GM21737 (cell line): ENCODE results near the gene POLR1E.
"Not testable (repeated sequence)": the region's sequence is repeated elsewhere in the genome, so short reads cannot be mapped to it uniquely, and the experiment has no call there.

Source experiments
- ATAC-seq: cut with Tn5 transposase; IDR thresholded peaks from one replicate; pipeline ENCODE4 v1.9.1; 2021; ENCODE audit warnings: mild to moderate bottlenecking, moderate library complexity; ENCODE audit not compliant: unreplicated experiment

POLR1E gene

DNA sequence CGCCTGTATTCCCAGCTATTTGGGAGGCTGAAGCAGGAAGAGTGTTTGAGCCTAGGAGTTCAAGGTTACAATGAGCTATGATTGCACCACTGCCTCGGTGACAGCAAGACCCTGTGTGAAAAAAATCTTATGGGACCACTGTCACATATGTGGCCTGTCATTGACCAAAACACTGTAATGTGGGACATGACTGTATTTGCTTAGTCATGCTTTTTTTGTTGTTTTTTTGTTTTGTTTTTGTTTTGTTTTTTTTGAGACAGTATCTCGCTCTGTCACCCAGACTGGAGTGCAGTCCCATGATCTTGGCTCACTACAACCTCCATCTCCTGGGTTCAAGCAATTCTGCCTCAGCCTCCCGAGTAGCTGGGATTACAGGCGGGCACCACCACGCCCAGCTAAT is 13.5 kb downstream of the POLR1E start:
- no peak for ATAC-seq

DNA sequence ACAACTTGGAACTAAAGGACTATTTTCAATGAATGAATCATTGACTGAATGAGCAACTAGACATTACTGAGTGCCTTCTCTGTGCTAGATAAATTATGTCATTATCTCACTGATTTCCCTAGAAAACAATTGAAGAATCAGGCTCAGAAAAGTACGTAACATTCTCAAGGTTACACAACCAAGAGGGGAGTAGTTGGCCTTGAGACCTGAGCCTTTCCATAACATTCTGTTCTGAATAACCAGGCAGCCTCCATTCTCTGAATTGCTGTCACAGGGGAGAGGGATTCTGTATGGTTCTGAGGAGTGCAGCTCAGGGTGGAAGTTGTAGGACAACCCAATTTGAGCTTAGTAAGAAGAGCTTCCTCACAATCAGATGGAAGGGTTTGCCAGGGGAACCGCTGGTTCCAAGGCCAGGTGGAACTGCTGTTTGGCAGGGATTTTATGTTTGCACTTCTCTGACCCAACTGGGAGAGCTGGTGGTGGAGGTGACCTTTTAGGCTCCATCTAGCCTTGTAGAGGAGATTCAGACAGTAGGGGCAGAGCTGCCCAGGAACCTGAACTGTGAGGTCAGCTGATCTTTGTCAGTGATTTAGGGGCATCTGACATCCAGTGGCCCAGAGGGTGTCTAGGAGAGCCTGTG is 16.3 kb downstream of the POLR1E start:
- no peak for ATAC-seq

DNA sequence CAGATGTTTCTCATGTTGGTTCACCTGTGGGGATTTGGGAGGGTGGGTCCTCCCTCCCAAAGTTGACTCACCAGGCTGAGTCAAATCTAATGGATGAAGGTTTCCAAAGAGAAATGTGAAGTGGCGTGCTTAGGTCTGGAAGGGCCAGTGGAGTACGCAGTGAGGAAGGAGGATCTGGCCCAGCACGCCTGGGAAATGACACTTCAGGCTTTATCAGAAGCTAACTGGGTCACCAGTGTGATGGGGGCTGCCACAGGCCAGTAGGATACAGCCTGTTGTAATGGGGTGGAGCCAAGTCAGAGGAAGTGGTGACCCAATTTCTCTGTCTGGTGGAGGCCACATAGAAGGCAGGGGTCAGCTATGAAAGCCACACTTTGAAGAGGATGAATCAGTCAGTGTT is 18.0 kb downstream of the POLR1E start:
- ATAC-seq, result no peak

DNA sequence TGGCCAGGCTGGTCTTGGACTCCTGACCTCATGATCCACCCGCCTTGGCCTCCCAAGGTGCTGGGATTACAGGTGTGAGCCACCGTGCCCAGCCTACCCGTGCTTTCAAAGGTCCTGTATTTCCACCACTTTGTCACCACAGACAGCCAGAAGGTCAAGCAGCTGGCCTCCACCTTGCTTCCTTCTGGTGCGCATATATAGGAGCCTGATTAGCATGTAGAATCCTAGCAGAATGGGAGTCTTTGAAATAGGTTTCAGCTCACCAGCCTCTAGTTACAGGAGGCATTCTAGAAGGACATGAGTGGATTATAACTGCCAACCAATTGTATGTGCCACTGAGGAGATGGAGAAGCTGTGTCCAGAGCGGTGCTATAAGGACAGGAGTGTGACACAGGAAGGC is 18.9 kb downstream of the POLR1E start:
- no peak for ATAC-seq

DNA sequence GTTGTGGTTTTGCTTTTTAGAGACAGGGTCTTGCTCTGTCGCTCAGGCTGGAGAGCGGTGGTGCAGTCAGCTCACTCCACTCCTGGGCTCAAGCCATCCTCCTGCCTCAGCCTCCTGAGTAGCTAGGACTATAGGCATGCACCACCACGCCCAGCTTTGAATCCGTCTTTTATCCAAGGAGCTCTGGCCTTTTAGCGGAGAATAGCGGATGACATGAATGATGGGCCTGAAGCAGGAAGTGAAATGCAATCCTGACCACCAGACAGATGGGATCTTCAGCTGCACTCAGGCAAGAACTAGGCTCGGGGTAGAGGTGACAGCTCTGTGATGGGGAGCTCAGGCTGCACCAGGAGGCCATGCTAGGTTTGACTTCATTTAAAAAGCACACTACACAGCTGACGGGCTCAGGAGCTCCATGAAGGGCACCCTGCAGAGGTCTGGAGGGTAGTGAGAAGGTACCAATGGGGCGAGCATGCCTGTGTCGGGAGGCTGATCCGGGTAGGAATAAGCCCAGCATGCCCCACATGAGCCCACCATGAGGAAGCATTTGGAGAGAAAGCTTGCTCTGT is 21.9 kb downstream of the POLR1E start:
- ATAC-seq, result no peak

DNA sequence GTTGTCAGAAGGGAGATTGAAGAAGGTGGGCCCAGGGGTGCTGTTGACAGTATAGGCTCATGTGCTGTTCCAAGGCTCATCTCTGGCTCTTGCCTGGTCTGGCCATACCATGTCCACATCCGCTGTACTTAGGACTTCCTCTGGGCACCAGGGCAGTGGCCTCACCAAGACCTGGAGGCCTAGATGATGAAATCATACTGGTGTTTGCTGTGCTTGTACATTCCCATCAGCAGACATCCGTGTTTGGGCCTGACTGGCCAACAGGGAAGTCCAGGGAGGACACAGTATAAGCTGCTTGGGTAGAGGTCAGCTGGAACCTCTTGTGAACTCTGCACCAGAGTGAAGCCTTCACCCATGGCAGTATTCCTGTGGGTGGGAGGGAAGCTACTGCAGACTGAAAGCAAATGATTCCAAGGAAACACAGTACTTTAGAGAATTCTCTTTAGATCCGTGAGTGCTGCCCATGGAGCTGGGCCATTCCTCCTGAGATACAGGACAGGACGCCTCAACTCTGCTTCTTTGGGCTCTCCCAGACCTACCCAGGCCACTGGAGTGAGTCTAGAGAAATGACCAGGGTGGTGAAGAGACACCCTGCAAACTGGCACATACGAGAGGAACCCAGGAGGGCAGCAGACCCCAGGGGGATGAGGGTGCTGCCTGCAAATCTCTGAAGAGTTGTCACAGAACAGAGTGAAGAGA is 22.5 kb downstream of the POLR1E start:
- ATAC-seq, result no peak

DNA sequence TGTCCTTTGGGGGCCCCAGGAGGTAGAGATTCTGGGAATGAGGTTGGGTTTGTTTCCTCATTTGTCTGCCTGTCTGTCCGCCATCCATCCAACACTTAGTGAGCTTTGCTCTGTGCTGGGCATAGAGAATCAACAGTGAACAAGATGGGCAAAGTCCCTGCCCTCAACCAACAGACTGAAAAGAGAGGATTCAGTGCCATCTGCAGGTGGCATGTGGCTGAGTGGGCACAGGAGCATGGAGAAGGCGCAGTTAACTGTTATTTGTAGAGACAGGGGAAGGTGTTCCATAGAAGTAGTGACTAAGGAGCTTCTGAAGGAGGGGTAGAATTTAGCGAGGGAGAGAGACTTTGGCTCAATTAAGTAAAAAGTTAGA is 23.1 kb downstream of the POLR1E start:
- no peak for ATAC-seq

DNA sequence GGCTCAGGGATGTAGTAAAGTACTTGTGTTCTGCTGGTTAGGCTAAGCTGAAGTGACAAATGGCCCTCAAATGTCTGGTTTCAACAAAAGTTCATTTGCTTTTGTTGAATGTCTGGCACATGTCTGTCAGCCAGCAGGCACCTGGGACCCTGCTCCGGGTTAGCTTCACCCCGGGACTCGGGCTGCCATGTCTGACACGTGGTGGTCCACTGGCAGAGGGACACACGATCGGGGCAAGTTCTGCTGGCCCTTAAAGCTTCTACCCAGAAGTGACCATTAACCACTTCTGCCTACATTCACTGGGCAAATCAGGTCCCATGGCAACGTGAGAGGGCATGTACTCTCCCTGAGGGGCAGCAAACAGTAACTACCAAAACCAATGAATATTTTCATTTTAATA is 23.8 kb downstream of the POLR1E start:
- ATAC-seq, result no peak

DNA sequence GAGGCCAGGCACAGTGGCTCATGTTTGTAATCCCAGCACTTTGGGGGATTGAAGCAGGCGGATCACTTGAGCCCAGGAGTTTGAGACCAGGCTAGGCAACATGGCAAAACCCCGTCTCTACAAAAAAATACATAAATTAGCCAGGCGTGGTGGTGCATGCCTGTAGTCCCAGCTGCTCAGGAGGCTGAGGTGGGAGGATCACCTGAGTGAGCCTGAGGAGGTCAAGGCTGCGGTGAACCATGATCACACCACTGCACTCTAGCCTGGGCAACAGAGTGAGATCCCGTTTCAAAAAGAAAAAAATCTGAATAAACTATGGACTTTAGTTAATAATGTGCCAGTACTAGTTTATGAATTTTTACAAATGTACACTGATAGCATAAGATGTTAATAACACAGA is 24.3 kb downstream of the POLR1E start:
- ATAC-seq, result not testable (repeated sequence)

DNA sequence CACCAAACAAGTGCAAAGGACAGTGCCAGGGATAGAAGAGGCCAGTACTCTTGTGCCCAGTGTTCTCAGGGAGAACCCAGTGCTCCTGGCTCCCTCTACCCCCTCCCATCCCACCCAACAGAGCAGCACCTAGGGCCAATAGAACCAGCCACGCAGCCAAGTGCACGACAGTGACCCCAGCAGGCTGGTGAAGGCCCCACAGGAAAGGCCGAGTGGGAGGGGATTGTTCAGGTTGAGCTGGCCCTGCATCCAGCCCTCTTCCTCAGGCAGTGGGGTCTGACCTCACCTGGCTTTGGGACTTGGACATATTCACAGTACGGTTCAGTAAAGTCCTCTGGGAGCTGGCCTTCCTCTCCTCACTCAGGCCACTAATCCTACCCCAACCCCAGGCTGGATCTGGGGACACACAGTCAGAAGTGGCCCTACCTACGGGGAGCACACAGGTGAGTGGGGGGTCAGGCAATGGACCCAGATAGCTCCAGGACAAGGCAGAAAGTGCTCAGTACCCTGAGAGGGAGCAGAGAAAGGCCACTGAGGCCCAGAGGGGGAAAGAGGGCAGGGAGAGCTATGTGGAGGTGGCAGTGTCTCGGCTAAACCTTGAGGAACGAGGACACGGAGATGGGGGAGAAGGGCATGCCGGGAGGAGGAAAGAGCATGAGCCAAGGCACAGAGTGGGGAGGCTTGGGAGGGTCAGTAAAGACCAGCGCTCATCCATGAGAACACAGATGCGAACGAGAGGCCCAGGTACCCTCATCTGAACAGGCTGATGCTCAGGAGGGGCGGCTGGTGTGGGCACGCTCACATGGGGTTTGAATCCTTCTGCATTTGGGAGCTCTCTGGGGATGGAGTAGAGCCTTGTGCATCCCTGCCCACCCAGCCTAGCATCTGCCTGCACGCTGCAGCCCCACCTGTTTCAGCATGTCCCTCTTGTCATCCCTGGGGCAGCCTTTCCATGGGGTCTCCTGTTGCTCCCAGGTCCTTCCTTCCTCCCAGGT is 25.6 kb downstream of the POLR1E start:
- no peak for ATAC-seq

DNA sequence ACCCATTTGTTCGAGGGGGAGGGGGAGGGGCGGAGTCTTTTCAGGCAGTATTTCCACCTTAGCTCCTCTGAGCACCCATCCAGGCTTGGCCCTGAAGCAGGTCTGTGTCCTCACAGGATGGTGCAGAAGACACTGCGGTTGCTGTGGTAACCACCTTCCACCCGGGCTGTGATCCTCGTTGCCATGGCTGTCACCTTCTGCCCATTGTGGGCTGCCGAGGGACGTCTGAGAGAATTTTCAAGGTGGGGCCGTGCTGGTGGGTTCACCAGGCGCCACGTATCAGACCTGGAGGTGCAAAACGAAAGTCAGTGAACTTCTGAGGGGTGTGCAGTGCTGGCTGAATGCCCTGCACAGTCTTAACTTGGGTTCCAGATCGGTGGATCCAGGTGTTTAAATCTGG is 26.7 kb downstream of the POLR1E start:
- ATAC-seq, result no peak

DNA sequence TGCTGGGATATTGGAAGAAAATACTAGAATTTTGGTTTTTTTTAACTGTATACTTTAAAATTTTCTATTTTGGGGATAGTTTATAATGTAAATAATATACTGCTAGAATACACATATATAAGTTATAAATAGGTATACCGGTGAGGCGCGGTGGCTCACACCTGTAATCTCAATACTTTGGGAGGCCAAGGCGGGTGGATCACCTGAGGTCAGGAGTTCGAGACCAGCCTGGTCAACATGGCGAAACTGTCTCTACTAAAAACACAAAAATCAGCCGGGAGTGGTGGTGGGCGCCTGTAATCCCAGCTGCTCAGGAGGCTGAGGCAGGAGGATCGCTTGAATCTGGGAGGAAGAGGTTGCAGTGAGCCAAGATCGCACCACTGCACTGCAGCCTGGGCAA is 28.7 kb downstream of the POLR1E start:
- ATAC-seq, result not testable (repeated sequence)

DNA sequence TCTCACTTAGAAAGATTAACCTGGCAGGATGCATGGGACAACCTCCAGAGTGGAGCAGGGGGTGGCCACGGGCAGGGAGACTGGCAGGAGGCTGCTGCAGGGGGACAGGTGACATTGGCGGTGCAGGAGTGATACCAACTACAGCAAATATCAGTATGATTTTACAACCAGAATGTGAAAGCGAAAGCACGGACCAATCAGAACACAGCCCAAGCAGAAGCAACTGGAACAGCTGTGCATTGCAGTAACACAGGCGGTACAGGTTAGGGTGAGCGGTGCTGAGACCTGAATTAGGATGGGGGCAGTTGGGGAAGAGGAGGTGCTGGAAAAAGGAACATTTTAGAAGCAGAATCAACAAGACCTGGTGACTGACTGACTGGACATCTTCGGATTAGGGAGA is 29.3 kb downstream of the POLR1E start:
- no peak for ATAC-seq

DNA sequence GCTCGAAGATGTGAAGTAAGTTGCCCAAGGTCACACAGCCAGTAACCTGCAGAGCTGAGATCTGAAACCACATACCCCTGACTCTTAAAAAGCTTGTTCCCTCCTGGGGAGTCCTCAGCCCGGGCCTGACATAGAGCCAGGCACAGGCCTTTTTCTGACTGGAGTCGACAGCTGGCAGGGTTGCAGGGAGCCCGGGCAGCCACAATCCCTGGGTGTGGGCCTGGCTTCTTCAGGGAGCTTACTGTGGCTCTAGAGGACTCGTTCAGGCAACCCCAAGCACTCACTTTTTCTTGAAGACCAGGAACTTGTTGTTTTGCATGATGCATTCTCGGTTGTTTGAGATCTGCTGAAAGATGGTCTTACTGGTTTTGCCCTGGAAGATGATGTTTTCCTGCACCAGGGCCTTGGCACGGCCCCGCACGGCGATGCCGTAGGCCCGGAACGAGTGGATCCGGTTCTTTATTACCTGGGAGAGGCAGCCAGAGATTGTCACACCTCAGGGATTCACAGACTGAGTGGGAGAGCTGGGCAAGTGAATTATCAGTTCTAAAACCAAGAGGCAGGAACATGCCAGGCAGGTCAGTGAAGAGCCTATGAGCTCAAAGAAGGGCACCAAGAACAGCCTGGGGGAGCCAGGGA is 30.0 kb downstream of the POLR1E start:
- ATAC-seq, result no peak

DNA sequence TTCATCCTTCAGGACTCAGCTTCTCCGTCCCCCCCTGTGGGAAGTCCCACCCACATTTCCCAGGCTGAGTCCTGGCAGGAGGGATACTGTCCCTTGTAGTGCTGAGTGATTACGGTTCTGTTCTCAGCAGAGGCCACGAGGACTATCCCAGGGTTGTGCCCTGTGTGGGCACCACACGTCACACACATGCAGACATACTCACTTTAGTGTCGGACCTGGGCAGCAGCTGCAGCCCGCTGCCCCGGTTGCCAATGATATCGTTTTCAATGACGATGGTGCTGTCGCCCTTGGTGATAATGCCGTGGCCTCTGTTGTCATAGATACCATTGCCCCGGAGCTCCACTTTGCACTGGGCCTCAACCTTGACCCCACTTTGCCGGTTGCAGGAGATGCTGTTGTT is 32.2 kb downstream of the POLR1E start:
- ATAC-seq, result no peak

DNA sequence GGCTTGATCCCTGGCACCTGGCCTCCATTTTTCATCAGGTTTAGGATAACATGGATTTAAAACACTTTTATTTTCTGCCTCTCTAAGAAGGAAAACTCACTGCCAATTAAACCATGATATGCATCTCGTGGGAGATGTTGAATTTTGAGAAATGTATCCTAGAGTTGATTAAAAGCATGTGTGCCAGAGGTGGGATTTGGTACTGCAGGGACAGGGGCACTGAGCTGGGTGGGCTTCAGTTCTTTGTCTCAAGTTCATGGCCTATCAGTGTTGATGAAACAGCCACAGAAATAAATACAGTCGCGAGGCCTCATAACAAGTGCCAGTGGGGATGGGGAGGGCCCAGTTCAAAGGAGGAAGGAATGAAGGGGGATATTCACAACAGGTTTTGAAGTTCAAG is 34.9 kb downstream of the POLR1E start:
- ATAC-seq, result no peak

DNA sequence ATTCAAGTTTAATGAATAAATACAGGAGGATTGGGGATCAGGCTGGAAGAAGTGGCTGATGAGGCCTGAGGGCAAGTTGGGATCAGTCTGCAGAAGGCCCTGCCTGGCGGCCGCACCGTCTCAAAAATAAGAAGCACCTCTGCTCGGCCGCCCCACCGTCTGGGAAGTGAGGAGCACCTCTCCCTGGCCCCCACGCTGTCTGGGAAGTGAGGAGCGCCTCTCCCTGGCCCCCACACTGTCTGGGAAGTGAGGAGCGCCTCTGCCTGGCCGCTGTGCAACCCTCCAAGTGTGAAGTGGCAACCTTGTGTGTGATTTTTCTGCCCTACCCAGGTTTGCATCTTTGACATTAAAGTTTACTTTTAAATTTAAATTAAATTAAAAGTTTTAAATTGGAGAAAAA is 35.4 kb downstream of the POLR1E start:
- ATAC-seq, result no peak

DNA sequence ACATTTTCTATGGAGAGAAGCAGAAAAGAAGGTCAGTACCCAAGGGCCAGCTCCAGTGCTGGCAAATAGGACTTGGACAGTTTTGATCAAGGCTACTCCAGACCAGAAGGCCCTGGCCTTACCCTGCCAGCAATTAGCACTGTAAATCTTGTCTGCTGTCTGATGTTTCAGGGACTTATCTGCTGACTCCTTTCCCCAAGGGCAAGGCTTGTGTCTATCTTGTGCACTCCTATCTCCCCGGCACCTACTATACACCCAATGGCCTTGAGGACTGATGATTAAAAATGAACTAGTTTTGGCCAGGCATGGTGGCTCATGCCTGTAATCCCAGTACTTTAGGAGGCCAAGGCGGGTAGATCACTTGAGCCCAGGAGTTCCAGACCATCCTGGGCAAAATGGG is 37.2 kb downstream of the POLR1E start:
- ATAC-seq, result no peak

DNA sequence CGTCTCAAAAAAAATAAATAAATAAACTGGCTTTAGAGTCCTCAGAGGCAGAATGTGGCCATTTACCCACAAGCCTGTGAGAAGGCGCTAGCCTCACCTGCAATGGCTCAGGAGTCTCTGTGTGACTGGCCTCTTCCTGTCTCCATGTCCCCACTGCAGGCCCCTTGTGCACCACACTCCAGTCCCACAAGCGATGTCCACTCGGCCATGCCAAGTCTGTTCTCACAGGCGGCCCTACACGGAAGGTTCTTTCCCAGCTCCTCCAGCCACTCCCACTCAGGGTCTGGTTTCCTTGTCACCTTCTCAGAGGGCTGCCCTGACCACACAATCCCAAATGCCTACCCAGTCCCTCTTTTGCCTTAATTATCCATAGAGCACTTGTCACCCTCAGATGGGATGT is 38.2 kb downstream of the POLR1E start:
- no peak for ATAC-seq

DNA sequence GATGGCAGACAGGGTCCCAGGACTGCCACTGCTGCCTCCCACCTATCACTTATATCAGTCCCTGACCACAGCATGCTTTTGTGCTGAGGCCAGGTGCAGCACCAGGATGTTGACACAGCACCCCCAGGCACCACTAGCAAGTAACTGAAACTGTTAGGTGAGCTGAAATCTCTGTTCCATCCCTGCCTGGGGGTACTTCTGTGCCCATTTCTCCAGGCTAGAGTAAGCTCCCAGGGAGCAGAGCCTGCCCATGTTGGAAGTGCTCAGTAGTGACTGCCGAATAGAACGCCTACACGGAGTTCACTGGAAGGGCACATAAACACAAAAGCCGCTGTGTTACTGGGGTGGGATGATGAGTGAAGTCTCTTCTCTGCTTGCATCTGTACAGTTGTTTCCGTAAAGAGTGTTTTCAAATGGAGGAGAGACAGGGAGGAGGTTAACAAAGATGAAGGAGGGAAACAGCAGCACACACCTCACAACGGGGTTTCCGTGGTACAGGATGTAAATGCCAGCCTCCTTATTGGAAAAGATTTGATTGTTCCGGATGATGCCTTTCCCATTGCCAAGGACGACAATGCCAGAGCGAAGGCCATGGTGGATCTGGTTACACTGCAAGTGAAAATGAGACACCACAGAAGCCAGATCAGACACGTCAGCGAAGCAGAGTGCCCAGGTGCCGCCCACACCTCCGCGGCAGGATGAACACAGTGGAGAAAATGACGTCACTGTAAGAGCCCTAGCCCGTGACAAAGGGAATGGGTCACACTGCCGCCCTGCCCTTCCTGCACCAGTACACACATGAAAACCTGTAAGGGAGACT is 43.1 kb downstream of the POLR1E start:
- ATAC-seq, result no peak
